OCI-LY7 (cell line): Measurements from ENCODE around the gene AHSP. TPM values are rescaled to one million over a fixed set of nuclear protein-coding genes. Genes with fewer than 3 reads are reported as not detected.

Experiments
- BruUV-seq: library from RNA; stranded (reverse); fragments of 400-500 nt; replicated peaks from 2 replicates; lab custom pipeline; 2021; lab: Mats Ljungman, UMichigan
- CTCF ChIA-PET: fragments of 300-600 bp; sonication (Branson Sonifier 250); formaldehyde crosslinking; loops from one replicate; lab custom pipeline; 2022; ENCODE audit warnings: antibody characterized with exemption; ENCODE audit not compliant: unreplicated experiment; lab: Charles Lee
- POLR2A ChIA-PET: fragments of 300-600 bp; sonication (Branson Sonifier 250); formaldehyde crosslinking; loops from one replicate; lab custom pipeline; 2022; ENCODE audit warnings: antibody characterized with exemption; lab: Charles Lee
- DNase-seq: peaks from one replicate; pipeline ENCODE4 v3.0.0-alpha.2; 2015; ENCODE audit warnings: low spot score
- H2AFZ ChIP-seq: fragments of 200-600 bp; sonication (generic), shearing (Covaris generic); 2 replicates; pipeline ENCODE4 v1.6.1; 2014; ENCODE audit warnings: mild to moderate bottlenecking, antibody characterized with exemption, low read length, moderate library complexity
- H3K27ac ChIP-seq: fragments of 200-600 bp; sonication (generic); 2 replicates; pipeline ENCODE4 v1.5.1; 2014; ENCODE audit warnings: mixed run types, low read depth, mild to moderate bottlenecking, moderate library complexity, low read length, inconsistent platforms; ENCODE audit not compliant: poor library complexity, severe bottlenecking
- H3K36me3 ChIP-seq: fragments of 200-600 bp; sonication (generic); 2 replicates; pipeline ENCODE4 v1.6.1; 2014; ENCODE audit warnings: mild to moderate bottlenecking, antibody characterized with exemption, low read length, moderate library complexity, mixed read lengths; ENCODE audit not compliant: insufficient read depth
- H3K4me1 ChIP-seq: fragments of 200-600 bp; sonication (generic); 2 replicates; pipeline ENCODE4 v1.5.1; 2014; ENCODE audit warnings: mild to moderate bottlenecking, low read length; ENCODE audit not compliant: insufficient read depth, poor library complexity, severe bottlenecking
- H3K4me2 ChIP-seq: fragments of 200-600 bp; sonication (generic); 2 replicates; pipeline ENCODE4 v1.6.1; 2014; ENCODE audit warnings: mild to moderate bottlenecking, low read length
- H3K4me3 ChIP-seq: fragments of 200-600 bp; sonication (generic); 2 replicates; pipeline ENCODE4 v1.5.1; 2014; ENCODE audit warnings: mild to moderate bottlenecking, low read depth, low read length; ENCODE audit not compliant: poor library complexity, severe bottlenecking
- H3K79me2 ChIP-seq: fragments of 200-600 bp; sonication (generic); 2 replicates; pipeline ENCODE4 v1.6.1; 2016; ENCODE audit warnings: low read depth, mild to moderate bottlenecking, low read length, moderate library complexity, mixed read lengths; ENCODE audit not compliant: insufficient read depth
- H3K9me2 ChIP-seq: fragments of 200-600 bp; sonication (generic); 2 replicates; pipeline ENCODE4 v1.6.1; 2016; ENCODE audit warnings: mild to moderate bottlenecking, low read length, mixed read lengths; ENCODE audit not compliant: insufficient read depth
- H3K9me3 ChIP-seq: fragments of 200-600 bp; sonication (generic); 2 replicates; pipeline ENCODE4 v1.6.1; 2014; ENCODE audit warnings: mild to moderate bottlenecking, mixed run types, low read length, mixed read lengths
- H4K20me1 ChIP-seq: fragments of 200-600 bp; sonication (generic); 2 replicates; pipeline ENCODE4 v1.6.1; 2014; ENCODE audit warnings: mild to moderate bottlenecking, antibody characterized with exemption, low read length, moderate library complexity, mixed read lengths; ENCODE audit not compliant: insufficient read depth
- EZH2phosphoT487 ChIP-seq: fragments of 200-600 bp; sonication (generic); IDR thresholded peaks from 2 replicates; pipeline ENCODE4 v1.6.1; 2018; ENCODE audit warnings: low read depth, borderline replicate concordance, mild to moderate bottlenecking, mixed run types, antibody characterized with exemption, low read length, moderate library complexity, mixed read lengths
- intact Hi-C: fragments of 100-400 bp; cut with micrococcal nuclease; formaldehyde crosslinking; loops from one replicate; pipeline ENCODE4 v1.10.0; 2022; ENCODE audit not compliant: unreplicated experiment
- total RNA-seq, 2 experiments: library from RNA; depleted of rRNA in 1 of 2; stranded (reverse); fragments of >200 nt in 1 of 2; shearing (Covaris generic) in 1 of 2; gene quantifications; 2 replicates each; pipeline ENCODE4 v1.2.3, GENCODE V29; 2014 to 2022
- TF ChIP-seq, protein P1 (sequence below): fragments of 200-600 bp; sonication (generic); conservative IDR thresholded peaks from 2 replicates; pipeline ENCODE4 v1.5.1; 2014; ENCODE audit warnings: mild to moderate bottlenecking, antibody characterized with exemption, low read length, moderate library complexity, mixed read lengths

AHSP gene
- total RNA-seq, 2 experiments from 2014 or later: not detected

DNA sequence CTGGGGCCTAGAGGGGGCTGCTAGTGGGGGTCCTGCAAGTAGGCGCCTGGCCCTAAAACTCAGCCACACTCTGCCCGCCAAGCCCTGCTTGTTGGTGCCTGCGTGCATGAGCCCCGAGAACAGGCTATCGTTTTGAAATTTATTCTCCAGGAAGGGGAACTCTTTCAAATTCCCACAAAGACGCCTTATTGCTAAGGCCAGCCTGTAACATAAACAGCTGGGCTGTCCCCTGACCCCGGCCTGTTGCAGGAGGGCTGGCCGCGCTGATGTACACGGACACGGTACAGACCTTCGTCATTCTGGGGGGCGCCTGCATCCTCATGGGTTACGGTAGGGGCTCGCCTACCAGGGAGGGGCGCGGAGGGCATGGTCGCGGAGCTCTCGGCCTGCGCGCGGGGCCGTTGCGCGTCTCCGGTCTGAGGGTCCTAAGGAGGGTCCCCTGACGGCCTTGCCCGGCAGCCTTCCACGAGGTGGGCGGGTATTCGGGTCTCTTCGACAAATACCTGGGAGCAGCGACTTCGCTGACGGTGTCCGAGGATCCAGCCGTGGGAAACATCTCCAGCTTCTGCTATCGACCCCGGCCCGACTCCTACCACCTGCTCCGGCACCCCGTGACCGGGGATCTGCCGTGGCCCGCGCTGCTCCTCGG, 40.5 kb upstream of the AHSP start:
- ChIA-PET CTCF (no interaction called here), POLR2A (no interaction called here)
- no peak overlapping the region for H3K27ac ChIP-seq
- H3K9me2 ChIP-seq: no peaks in the 10 kb centered on the region
- no peaks in the 10 kb centered on the region for H3K36me3 ChIP-seq
- peaks cover 4% of the 10 kb centered on the region for H3K4me1 ChIP-seq
- no peaks in the 10 kb centered on the region for H4K20me1 ChIP-seq
- 0 out of 2 replicates have a peak overlapping the region, but pooled peaks have one; percentile 29 for H2AFZ ChIP-seq
- TF ChIP-seq, protein P1, sequence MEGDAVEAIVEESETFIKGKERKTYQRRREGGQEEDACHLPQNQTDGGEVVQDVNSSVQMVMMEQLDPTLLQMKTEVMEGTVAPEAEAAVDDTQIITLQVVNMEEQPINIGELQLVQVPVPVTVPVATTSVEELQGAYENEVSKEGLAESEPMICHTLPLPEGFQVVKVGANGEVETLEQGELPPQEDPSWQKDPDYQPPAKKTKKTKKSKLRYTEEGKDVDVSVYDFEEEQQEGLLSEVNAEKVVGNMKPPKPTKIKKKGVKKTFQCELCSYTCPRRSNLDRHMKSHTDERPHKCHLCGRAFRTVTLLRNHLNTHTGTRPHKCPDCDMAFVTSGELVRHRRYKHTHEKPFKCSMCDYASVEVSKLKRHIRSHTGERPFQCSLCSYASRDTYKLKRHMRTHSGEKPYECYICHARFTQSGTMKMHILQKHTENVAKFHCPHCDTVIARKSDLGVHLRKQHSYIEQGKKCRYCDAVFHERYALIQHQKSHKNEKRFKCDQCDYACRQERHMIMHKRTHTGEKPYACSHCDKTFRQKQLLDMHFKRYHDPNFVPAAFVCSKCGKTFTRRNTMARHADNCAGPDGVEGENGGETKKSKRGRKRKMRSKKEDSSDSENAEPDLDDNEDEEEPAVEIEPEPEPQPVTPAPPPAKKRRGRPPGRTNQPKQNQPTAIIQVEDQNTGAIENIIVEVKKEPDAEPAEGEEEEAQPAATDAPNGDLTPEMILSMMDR: no peak
- no peak for TF ChIP-seq EZH2phosphoT487
- H3K4me2 ChIP-seq: peak overlapping the region; percentile 49
- H3K9me3 ChIP-seq: no peaks in the 10 kb centered on the region
- no peaks in the 10 kb centered on the region for H3K79me2 ChIP-seq
- BruUV-seq: no TSS peak
- no peak for DNase-seq
- intact Hi-C loops: no loop called here
- H3K4me3 ChIP-seq: peak overlapping the region; percentile 11

DNA sequence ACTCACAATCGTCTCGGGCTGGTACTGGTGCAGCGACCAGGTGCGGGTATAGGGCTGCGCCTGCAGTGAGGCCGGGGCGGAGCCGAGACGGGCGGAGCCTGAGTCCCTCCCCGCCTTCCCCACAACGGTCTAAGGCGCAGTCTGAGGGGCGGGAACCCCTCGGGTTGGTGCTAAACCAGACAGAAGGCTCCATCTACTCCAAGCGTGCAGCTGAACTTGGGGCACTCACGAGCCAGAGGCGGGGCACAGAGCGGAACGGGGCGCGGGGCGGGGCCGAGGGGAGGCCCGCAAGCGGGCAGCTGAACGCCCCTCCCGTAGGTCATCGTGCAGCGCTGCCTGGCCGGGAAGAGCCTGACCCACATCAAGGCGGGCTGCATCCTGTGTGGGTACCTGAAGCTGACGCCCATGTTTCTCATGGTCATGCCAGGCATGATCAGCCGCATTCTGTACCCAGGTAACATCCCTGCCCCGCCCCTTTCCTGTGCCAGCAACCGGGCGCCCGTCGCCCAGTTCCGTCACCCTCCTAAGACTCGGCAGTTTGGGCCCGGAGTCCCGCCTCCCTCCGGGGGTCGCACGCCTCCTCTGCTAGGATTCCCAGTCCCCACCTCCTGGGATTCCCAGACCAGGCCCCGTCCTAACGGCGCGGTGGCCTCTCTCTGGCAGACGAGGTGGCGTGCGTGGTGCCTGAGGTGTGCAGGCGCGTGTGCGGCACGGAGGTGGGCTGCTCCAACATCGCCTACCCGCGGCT, 39.8 kb upstream of the AHSP start:
- POLR2A ChIA-PET: no interaction called here
- Histone ChIP-seq H3K27ac (no peak overlapping the region), H2AFZ (0 out of 2 replicates have a peak overlapping the region, but pooled peaks have one; percentile 29), H3K9me3 (no peaks in the 10 kb centered on the region), H3K36me3 (no peaks in the 10 kb centered on the region), H3K79me2 (no peaks in the 10 kb centered on the region), H4K20me1 (no peaks in the 10 kb centered on the region), H3K9me2 (no peaks in the 10 kb centered on the region), H3K4me2 (peak overlapping the region; percentile 49), H3K4me3 (peak overlapping the region; percentile 11), H3K4me1 (peaks cover 4% of the 10 kb centered on the region)
- CTCF ChIA-PET: no interaction called here
- intact Hi-C loops: no loop called here
- no peak for TF ChIP-seq EZH2phosphoT487
- TF ChIP-seq, protein P1: no peak
- BruUV-seq: no TSS peak
- no peak for DNase-seq
